HG03378 (cell line): Measurements from ENCODE around the gene ANKRD44.

ENCODE experiments used
- ATAC-seq: cut with Tn5 transposase; IDR thresholded peaks from one replicate; pipeline ENCODE4 v1.9.1; 2021; ENCODE audit warnings: mild to moderate bottlenecking, moderate library complexity; ENCODE audit not compliant: unreplicated experiment

ANKRD44 gene

GRCh38 chr2:197189426-197190099 lies 121.0 kb downstream of the ANKRD44 start:
- no peak for ATAC-seq

GRCh38 chr2:197185676-197186075 lies 124.9 kb downstream of the ANKRD44 start:
- no peak for ATAC-seq

GRCh38 chr2:197184959-197185586 lies 125.5 kb downstream of the ANKRD44 start:
- no peak for ATAC-seq

GRCh38 chr2:197183355-197183754 lies 127.2 kb downstream of the ANKRD44 start:
- no peak for ATAC-seq

GRCh38 chr2:197182668-197183067 lies 127.9 kb downstream of the ANKRD44 start:
- ATAC-seq: no peak

GRCh38 chr2:197181491-197181890 lies 129.1 kb downstream of the ANKRD44 start:
- ATAC-seq: no peak

GRCh38 chr2:197179744-197180498 lies 130.7 kb downstream of the ANKRD44 start:
- ATAC-seq: no peak

- no peak for ATAC-seq
These were observed 134.1 kb downstream of the ANKRD44 start for GRCh38 chr2:197176522-197176921.

- ATAC-seq: no peak
These were observed 136.0 kb downstream of the ANKRD44 start for GRCh38 chr2:197174539-197175094.

GRCh38 chr2:197171582-197171981 lies 139.0 kb downstream of the ANKRD44 start:
- no peak for ATAC-seq

- ATAC-seq: no peak
These were observed 140.4 kb downstream of the ANKRD44 start for GRCh38 chr2:197170208-197170607.

- ATAC-seq: peak; percentile 78
These were observed 141.9 kb downstream of the ANKRD44 start for GRCh38 chr2:197168705-197169104.

- ATAC-seq: no peak
These were observed 142.8 kb downstream of the ANKRD44 start for GRCh38 chr2:197167608-197168314.

GRCh38 chr2:197165020-197165419 lies 145.6 kb downstream of the ANKRD44 start:
- ATAC-seq: no peak

- ATAC-seq: no peak
These were observed 146.3 kb downstream of the ANKRD44 start for GRCh38 chr2:197164141-197164754.

- no peak for ATAC-seq
These were observed 146.9 kb downstream of the ANKRD44 start for GRCh38 chr2:197163712-197164140.

GRCh38 chr2:197161774-197162173 lies 148.8 kb downstream of the ANKRD44 start:
- no peak for ATAC-seq

- peak; percentile 36 for ATAC-seq
These were observed 150.8 kb downstream of the ANKRD44 start for GRCh38 chr2:197159661-197160211.

GRCh38 chr2:197158591-197159550 lies 151.7 kb downstream of the ANKRD44 start:
- no peak for ATAC-seq
